Measurements from ENCODE around the gene NPHS2.
A peak's percentile ranks its signal among the peaks of the same experiment; 100 is the strongest.

The NPHS2 gene

GRCh38 chr1:179575497-179576314 is at the start of gene NPHS2:
Gene NPHS2 (minus strand): TSS chr1:179575948. CDS start chr1:179575864, 84 bp downstream.
- DNase-seq (ENCODE audit: low spot score) = no peak
- no peak within 1 kb of the TSS for H3K4me3 ChIP-seq (ENCODE audit: severe bottlenecking)
- no peaks in the 10 kb centered on the region for H3K36me3 ChIP-seq (ENCODE audit: low read depth)
- ATAC-seq (ENCODE audit: low read depth) = peak; percentile 27; the same call in 1 of the 3 replicates
- no peaks in the 10 kb centered on the region for H3K9me3 ChIP-seq (ENCODE audit: severe bottlenecking)
- no peak within 1 kb of the TSS for H3K27ac ChIP-seq (ENCODE audit: poor library complexity, severe bottlenecking)
- H3K4me1 ChIP-seq (ENCODE audit: insufficient read depth, poor library complexity, severe bottlenecking) = no peaks in the 10 kb centered on the region
- TF ChIP-seq, protein P1, sequence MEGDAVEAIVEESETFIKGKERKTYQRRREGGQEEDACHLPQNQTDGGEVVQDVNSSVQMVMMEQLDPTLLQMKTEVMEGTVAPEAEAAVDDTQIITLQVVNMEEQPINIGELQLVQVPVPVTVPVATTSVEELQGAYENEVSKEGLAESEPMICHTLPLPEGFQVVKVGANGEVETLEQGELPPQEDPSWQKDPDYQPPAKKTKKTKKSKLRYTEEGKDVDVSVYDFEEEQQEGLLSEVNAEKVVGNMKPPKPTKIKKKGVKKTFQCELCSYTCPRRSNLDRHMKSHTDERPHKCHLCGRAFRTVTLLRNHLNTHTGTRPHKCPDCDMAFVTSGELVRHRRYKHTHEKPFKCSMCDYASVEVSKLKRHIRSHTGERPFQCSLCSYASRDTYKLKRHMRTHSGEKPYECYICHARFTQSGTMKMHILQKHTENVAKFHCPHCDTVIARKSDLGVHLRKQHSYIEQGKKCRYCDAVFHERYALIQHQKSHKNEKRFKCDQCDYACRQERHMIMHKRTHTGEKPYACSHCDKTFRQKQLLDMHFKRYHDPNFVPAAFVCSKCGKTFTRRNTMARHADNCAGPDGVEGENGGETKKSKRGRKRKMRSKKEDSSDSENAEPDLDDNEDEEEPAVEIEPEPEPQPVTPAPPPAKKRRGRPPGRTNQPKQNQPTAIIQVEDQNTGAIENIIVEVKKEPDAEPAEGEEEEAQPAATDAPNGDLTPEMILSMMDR (IDR thresholded peaks at IDR 0.05; ENCODE audit: poor library complexity, severe bottlenecking) = no peak
- H3K27me3 ChIP-seq (ENCODE audit: insufficient read depth, poor library complexity, severe bottlenecking) = peaks cover 63% of the 10 kb centered on the region

- TF ChIP-seq, protein P1 (IDR thresholded peaks at IDR 0.05; ENCODE audit: poor library complexity, severe bottlenecking) = no peak
- DNase-seq (ENCODE audit: low spot score) (no peak), ATAC-seq (ENCODE audit: low read depth) (no peak)
- no peaks in the 10 kb centered on the region for H3K9me3 ChIP-seq (ENCODE audit: severe bottlenecking)
- H3K27ac ChIP-seq (ENCODE audit: poor library complexity, severe bottlenecking) = no peak overlapping the region
- peaks cover 19% of the 10 kb centered on the region for H3K27me3 ChIP-seq (ENCODE audit: insufficient read depth, poor library complexity, severe bottlenecking)
- no peaks in the 10 kb centered on the region for H3K4me1 ChIP-seq (ENCODE audit: insufficient read depth, poor library complexity, severe bottlenecking)
- H3K4me3 ChIP-seq (ENCODE audit: severe bottlenecking) = no peak overlapping the region
- no peaks in the 10 kb centered on the region for H3K36me3 ChIP-seq (ENCODE audit: low read depth)
Measured at GRCh38 chr1:179612361-179612760, 36.6 kb upstream of the NPHS2 start.

- ATAC-seq (ENCODE audit: low read depth) (no peak), DNase-seq (ENCODE audit: low spot score) (no peak)
- H3K9me3 ChIP-seq (ENCODE audit: severe bottlenecking) = no peaks in the 10 kb centered on the region
- no peaks in the 10 kb centered on the region for H3K4me1 ChIP-seq (ENCODE audit: insufficient read depth, poor library complexity, severe bottlenecking)
- peaks cover 11% of the 10 kb centered on the region for H3K27me3 ChIP-seq (ENCODE audit: insufficient read depth, poor library complexity, severe bottlenecking)
- H3K27ac ChIP-seq (ENCODE audit: poor library complexity, severe bottlenecking) = no peak overlapping the region
- TF ChIP-seq, protein P1 (IDR thresholded peaks at IDR 0.05; ENCODE audit: poor library complexity, severe bottlenecking) = no peak
- H3K36me3 ChIP-seq (ENCODE audit: low read depth) = no peaks in the 10 kb centered on the region
- no peak overlapping the region for H3K4me3 ChIP-seq (ENCODE audit: severe bottlenecking)
Measured at GRCh38 chr1:179601093-179601492, 25.3 kb upstream of the NPHS2 start.

GRCh38 chr1:179599623-179600249 is 24.0 kb upstream of the NPHS2 start:
- Histone ChIP-seq H3K27me3 (ENCODE audit: insufficient read depth, poor library complexity, severe bottlenecking) (peaks cover 22% of the 10 kb centered on the region), H3K9me3 (ENCODE audit: severe bottlenecking) (no peaks in the 10 kb centered on the region), H3K36me3 (ENCODE audit: low read depth) (no peaks in the 10 kb centered on the region), H3K4me1 (ENCODE audit: insufficient read depth, poor library complexity, severe bottlenecking) (no peaks in the 10 kb centered on the region), H3K27ac (ENCODE audit: poor library complexity, severe bottlenecking) (no peak overlapping the region), H3K4me3 (ENCODE audit: severe bottlenecking) (no peak overlapping the region)
- DNase-seq (ENCODE audit: low spot score) (no peak), ATAC-seq (ENCODE audit: low read depth) (peak; percentile 52; the same call in 2 of the 3 replicates)
- TF ChIP-seq, protein P1 (IDR thresholded peaks at IDR 0.05; ENCODE audit: poor library complexity, severe bottlenecking) = peak; percentile 53
